ENCODE results near the gene LRIG1. TPM values are rescaled to one million over a fixed set of nuclear protein-coding genes. Genes with fewer than 3 reads are reported as not detected.

LRIG1 gene
- total and polyA plus RNA-seq, 9 of the 15 experiments (the other 6 are each of a cell fraction or from before 2014, with no cell fraction given) = 0.05 to 0.38 (median 0.13) TPM; not detected in 3

GRCh38 chr3:66476852-66477381 lies 23.9 kb downstream of the LRIG1 start:
- H3K79me2 ChIP-seq (ENCODE audit: control insufficient read depth, insufficient read depth, low read length) = no peaks in the 10 kb centered on the region
- H3K9me1 ChIP-seq (ENCODE audit: control insufficient read depth, insufficient read depth, low read length) = no peaks in the 10 kb centered on the region
- H4K20me1 ChIP-seq (replicated peaks; ENCODE audit: control insufficient read depth, insufficient read depth, low read length) = no peaks in the 10 kb centered on the region
- peaks cover 0 to 3% of the 10 kb centered on the region in 2 experiments; a peak in 2 of 5 replicates for H3K27me3 ChIP-seq (ENCODE audit: control insufficient read depth in 2 of 2, insufficient read depth in 2 of 2, low read length in 2 of 2)
- BruUV-seq (replicated peaks) = no TSS peak
- H3K9me3 ChIP-seq (replicated peaks; ENCODE audit: control insufficient read depth, insufficient read depth, low read depth, low read length) = no peaks in the 10 kb centered on the region
- FAIRE-seq (no peak), ATAC-seq (no peak), DNase-seq (ENCODE audit: extremely low read depth in 1 of 4, low spot score in 3 of 4) (no peak)
- no peak overlapping the region for H2AFZ ChIP-seq (ENCODE audit: low read depth, low read length)
- no peak overlapping the region for H3K4me3 ChIP-seq
- H3K9ac ChIP-seq (ENCODE audit: insufficient read depth in 1 of 2, low read depth in 2 of 2, low read length in 2 of 2) = no peak overlapping the region
- no peaks in the 10 kb centered on the region for H3K4me1 ChIP-seq (replicated peaks in 1 of 2; ENCODE audit: control insufficient read depth in 2 of 2, insufficient read depth in 2 of 2, low read length in 2 of 2)
- no peak overlapping the region for H3K27ac ChIP-seq (ENCODE audit: extremely low read depth, low read depth, low read length)
- CTCF ChIA-PET (ENCODE audit: low intra/inter-chr PET ratio) = no interaction called here
- no peak overlapping the region for H3K4me2 ChIP-seq (ENCODE audit: insufficient read depth, low read length)
- H3K36me3 ChIP-seq (ENCODE audit: control insufficient read depth, insufficient read depth, low read length) = no peaks in the 10 kb centered on the region
- 0% methylated on average over 8 of the region's 9 CpGs for WGBS (ENCODE audit: insufficient coverage, low coverage, missing lambda C conversion rate)
- intact Hi-C loops (cut with micrococcal nuclease) = no loop called here
- POLR2A ChIA-PET = no interaction called here
- in situ Hi-C loops (cut with MboI) = no loop called here
- TF ChIP-seq NFRKB (IDR thresholded peaks at IDR 0.05; ENCODE audit: low read depth) = no peak
- TF ChIP-seq NCOR1 (IDR thresholded peaks at IDR 0.05) = no peak
- TF ChIP-seq ZSCAN29 (IDR thresholded peaks at IDR 0.05) = no peak
- TF ChIP-seq ETV6 (IDR thresholded peaks at IDR 0.05; ENCODE audit: borderline replicate concordance in 1 of 2, low read depth in 2 of 2, low read length in 1 of 2) = no peak
- TF ChIP-seq ETV6 (CRISPR knock-in tag; IDR thresholded peaks at IDR 0.05; ENCODE audit: borderline replicate concordance) = no peak
- TF ChIP-seq SMAD4 (CRISPR knock-in tag; conservative IDR thresholded peaks at IDR 0.05) = no peak
- TF ChIP-seq EWSR1 (IDR thresholded peaks at IDR 0.05; ENCODE audit: borderline replicate concordance, low read depth, partially characterized antibody) = no peak
- TF ChIP-seq ZBTB9 (CRISPR knock-in tag; IDR thresholded peaks at IDR 0.05) = no peak
- TF ChIP-seq ERF (CRISPR knock-in tag; IDR thresholded peaks at IDR 0.05) = no peak
- no peak for TF ChIP-seq ZNF717 (CRISPR knock-in tag; IDR thresholded peaks at IDR 0.05)
- TF ChIP-seq ETS1 (conservative IDR thresholded peaks at IDR 0.05; ENCODE audit: control insufficient read depth, low read depth, low read length) = no peak
- no peak for TF ChIP-seq FOXK1 (CRISPR knock-in tag; IDR thresholded peaks at IDR 0.05; ENCODE audit: borderline replicate concordance)
- TF ChIP-seq ZNF778 (CRISPR knock-in tag; IDR thresholded peaks at IDR 0.05) = no peak
- TF ChIP-seq ATF3 (IDR thresholded peaks at IDR 0.05) = no peak
- TF ChIP-seq ATF3 (CRISPR knock-in tag; conservative IDR thresholded peaks at IDR 0.05) = no peak
